Measurements from ENCODE around the gene SEPTIN10.

SEPTIN10 gene

GRCh38 chr2:109500910-109501309 is 112.9 kb downstream of the SEPTIN10 start:
- TF ChIP-seq GATA2 (IDR thresholded peaks at IDR 0.05; ENCODE audit: low read depth, low read length) (no peak), GATA3 (IDR thresholded peaks at IDR 0.05; ENCODE audit: low read depth, low read length) (no peak)

DNA sequence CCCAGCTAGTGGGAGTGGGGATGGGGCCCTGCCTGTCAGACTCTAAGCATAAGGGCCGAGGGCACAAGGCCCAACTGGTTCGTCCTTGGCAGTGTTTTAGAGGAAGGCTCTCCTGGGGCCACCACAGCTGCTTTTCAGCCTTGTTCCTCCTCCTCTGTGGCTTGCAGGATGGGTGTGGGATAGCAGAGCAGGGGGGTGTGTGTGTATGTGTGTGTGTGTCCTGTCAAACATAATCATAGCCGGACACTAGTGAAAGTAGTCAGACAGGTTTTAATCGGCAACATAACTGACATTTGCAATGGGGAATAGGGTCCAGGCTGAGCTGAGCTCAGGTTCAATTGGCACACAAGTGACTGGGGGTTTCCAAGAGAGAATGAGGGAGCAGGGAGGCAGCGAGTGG is 114.2 kb downstream of the SEPTIN10 start:
- TF ChIP-seq GATA3 (IDR thresholded peaks at IDR 0.05; ENCODE audit: low read depth, low read length) (no peak), GATA2 (IDR thresholded peaks at IDR 0.05; ENCODE audit: low read depth, low read length) (no peak)

DNA sequence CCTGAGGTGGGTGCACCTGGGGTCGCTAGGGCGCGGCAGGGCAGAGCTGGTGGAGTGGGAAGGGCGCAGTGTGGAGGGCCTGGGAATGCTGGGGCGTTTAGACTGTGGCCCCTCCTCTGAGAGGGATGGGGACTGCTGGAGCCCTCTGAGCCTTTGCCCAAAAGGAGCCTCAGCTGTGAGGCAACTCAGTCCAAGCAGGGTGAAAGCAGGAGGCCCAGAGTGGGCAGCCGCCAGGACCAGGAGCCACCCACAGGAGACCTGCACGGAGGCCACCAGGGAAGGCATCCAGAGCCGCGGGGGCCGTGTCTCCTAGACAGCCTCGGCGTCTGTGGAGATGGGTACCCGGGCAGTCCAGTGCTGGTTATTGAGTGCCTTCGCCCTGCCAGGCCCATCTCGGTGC is 114.9 kb downstream of the SEPTIN10 start:
- no peak for TF ChIP-seq GATA3 (IDR thresholded peaks at IDR 0.05; ENCODE audit: low read depth, low read length)
- TF ChIP-seq GATA2 (IDR thresholded peaks at IDR 0.05; ENCODE audit: low read depth, low read length), result no peak

GRCh38 chr2:109497911-109498870 is 115.6 kb downstream of the SEPTIN10 start:
- no peak for TF ChIP-seq GATA2 (IDR thresholded peaks at IDR 0.05; ENCODE audit: low read depth, low read length)
- TF ChIP-seq GATA3 (IDR thresholded peaks at IDR 0.05; ENCODE audit: low read depth, low read length), result no peak

- TF ChIP-seq GATA3 (IDR thresholded peaks at IDR 0.05; ENCODE audit: low read depth, low read length) (no peak), GATA2 (IDR thresholded peaks at IDR 0.05; ENCODE audit: low read depth, low read length) (no peak)
These were observed 116.3 kb downstream of the SEPTIN10 start for GRCh38 chr2:109497463-109497862.

- no peak for TF ChIP-seq GATA3 (IDR thresholded peaks at IDR 0.05; ENCODE audit: low read depth, low read length)
- no peak for TF ChIP-seq GATA2 (IDR thresholded peaks at IDR 0.05; ENCODE audit: low read depth, low read length)
These were observed 119.4 kb downstream of the SEPTIN10 start for GRCh38 chr2:109494351-109494750.

DNA sequence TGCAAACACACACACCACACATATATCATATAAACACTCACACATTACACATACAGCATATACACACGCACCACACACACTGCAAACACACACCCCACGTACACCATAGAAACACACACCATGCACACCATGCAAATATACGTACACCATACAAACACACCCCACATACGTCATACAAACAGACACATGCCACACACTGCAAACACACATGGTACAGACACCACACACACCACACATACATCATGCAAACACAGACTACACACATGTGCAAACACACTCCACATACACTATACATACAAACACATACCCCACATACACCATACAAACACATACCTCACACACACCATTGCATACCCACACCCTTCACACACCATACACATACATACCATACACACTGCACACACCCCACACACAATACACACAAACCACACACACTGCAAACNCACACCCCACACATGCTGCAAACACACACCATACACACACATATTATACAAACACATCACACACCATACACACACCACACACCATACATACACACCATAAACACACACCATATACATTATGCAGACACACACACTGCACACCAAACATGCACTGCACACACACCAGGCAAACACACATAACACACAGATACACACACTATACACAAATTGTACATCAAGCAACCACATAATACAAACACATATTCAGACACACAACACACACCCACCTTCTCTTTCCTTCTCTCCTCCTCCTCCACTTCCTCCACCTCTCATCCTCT is 120.4 kb downstream of the SEPTIN10 start:
- TF ChIP-seq GATA3 (IDR thresholded peaks at IDR 0.05; ENCODE audit: low read depth, low read length) (no peak), GATA2 (IDR thresholded peaks at IDR 0.05; ENCODE audit: low read depth, low read length) (no peak)

Measured in SH-SY5Y (cell line).